Astrocyte (in vitro differentiated cells and primary cell): Measurements from ENCODE around the gene RNF227.
"Not testable (repeated sequence)": the region's sequence is repeated elsewhere in the genome, so short reads cannot be mapped to it uniquely, and the experiment has no call there.

Experiments
- EZH2 ChIP-seq: IDR thresholded peaks from 2 replicates; pipeline ENCODE4 v1.6.1; 2012; ENCODE audit warnings: mild to moderate bottlenecking, low read length, inconsistent platforms; ENCODE audit not compliant: insufficient read depth
- TF ChIP-seq, protein P1 (sequence below): IDR thresholded peaks from 2 replicates; pipeline ENCODE4 v1.5.1; 2011; ENCODE audit warnings: low read depth, mild to moderate bottlenecking, inconsistent platforms, low read length, moderate library complexity; ENCODE audit not compliant: insufficient read depth

DNA sequence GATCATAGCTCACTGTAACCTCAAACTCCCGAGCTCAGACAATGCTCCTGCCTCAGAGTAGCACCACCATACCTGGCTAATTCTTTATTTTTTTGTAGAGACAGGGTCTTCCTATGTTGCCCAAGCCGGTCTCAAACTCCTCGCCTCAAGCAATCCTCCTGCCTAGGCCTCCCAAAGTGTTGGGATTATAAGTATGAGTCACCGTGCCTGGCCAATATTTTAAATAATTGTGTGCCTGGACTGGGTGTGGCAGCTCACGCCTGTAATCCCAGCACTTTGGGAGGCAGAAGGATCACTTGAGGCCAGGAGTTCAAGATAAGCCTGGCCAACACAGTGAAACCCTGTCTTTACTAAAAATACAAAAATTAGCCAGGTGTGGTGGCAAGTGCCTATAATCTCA, 51.7 kb downstream of the RNF227 start:
- TF ChIP-seq, protein P1, sequence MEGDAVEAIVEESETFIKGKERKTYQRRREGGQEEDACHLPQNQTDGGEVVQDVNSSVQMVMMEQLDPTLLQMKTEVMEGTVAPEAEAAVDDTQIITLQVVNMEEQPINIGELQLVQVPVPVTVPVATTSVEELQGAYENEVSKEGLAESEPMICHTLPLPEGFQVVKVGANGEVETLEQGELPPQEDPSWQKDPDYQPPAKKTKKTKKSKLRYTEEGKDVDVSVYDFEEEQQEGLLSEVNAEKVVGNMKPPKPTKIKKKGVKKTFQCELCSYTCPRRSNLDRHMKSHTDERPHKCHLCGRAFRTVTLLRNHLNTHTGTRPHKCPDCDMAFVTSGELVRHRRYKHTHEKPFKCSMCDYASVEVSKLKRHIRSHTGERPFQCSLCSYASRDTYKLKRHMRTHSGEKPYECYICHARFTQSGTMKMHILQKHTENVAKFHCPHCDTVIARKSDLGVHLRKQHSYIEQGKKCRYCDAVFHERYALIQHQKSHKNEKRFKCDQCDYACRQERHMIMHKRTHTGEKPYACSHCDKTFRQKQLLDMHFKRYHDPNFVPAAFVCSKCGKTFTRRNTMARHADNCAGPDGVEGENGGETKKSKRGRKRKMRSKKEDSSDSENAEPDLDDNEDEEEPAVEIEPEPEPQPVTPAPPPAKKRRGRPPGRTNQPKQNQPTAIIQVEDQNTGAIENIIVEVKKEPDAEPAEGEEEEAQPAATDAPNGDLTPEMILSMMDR: not testable (repeated sequence)
- not testable (repeated sequence) for TF ChIP-seq EZH2
